Astrocyte (in vitro differentiated cells and primary cell): ENCODE data around the gene ZDHHC14. TPM values are rescaled to one million over a fixed set of nuclear protein-coding genes. Genes with fewer than 3 reads are reported as not detected.

ENCODE experiments used
- DNase-seq: peaks from one replicate; pipeline ENCODE4 v3.0.0-alpha.2; 2010; ENCODE audit warnings: low read depth
- FAIRE-seq: peaks from 2 replicates; lab custom pipeline; 2011; peaks lifted over from hg19 to GRCh38; lab: Jason Lieb, UNC
- H2AFZ ChIP-seq: 2 replicates; pipeline ENCODE4 v1.6.0; 2012; ENCODE audit warnings: low read depth, low read length, inconsistent platforms
- H3K27ac ChIP-seq: 2 replicates; pipeline ENCODE4 v1.5.1; 2011; ENCODE audit warnings: low read depth, low read length, inconsistent platforms
- H3K27me3 ChIP-seq: 2 replicates; pipeline ENCODE4 v1.6.0; 2011; ENCODE audit warnings: low read length, inconsistent platforms; ENCODE audit not compliant: insufficient read depth
- H3K36me3 ChIP-seq: 2 replicates; pipeline ENCODE4 v1.5.1; 2011; ENCODE audit warnings: low read length, inconsistent platforms; ENCODE audit not compliant: insufficient read depth
- H3K4me1 ChIP-seq: 2 replicates; pipeline ENCODE4 v1.5.1; 2011; ENCODE audit warnings: low read length, inconsistent platforms; ENCODE audit not compliant: insufficient read depth
- H3K4me2 ChIP-seq: 2 replicates; pipeline ENCODE4 v1.6.0; 2012; ENCODE audit warnings: low read length, inconsistent platforms
- H3K4me3 ChIP-seq: 2 replicates; pipeline ENCODE4 v1.5.1; 2011; ENCODE audit warnings: low read depth, mild to moderate bottlenecking, low read length, inconsistent platforms; ENCODE audit not compliant: insufficient read depth
- H3K79me2 ChIP-seq: 2 replicates; pipeline ENCODE4 v1.6.0; 2012; ENCODE audit warnings: mild to moderate bottlenecking, low read length, inconsistent platforms; ENCODE audit not compliant: insufficient read depth
- H3K9ac ChIP-seq: 2 replicates; pipeline ENCODE4 v1.6.0; 2012; ENCODE audit warnings: mild to moderate bottlenecking, low read length, inconsistent platforms
- H3K9me3 ChIP-seq: 2 replicates; pipeline ENCODE4 v1.5.1; 2012; ENCODE audit warnings: low read depth, mild to moderate bottlenecking, low read length, inconsistent platforms; ENCODE audit not compliant: insufficient read depth
- H4K20me1 ChIP-seq: 2 replicates; pipeline ENCODE4 v1.6.0; 2012; ENCODE audit warnings: low read length, inconsistent platforms; ENCODE audit not compliant: insufficient read depth
- H3K27ac Mint-ChIP-seq: one replicate; pipeline ENCODE4 v1.8.0; 2021; ENCODE audit warnings: mild to moderate bottlenecking, mixed read lengths; ENCODE audit not compliant: unreplicated experiment
- H3K27me3 Mint-ChIP-seq: one replicate; pipeline ENCODE4 v1.8.0; 2021; ENCODE audit warnings: low read depth, mixed read lengths; ENCODE audit not compliant: unreplicated experiment
- H3K36me3 Mint-ChIP-seq: one replicate; pipeline ENCODE4 v1.8.0; 2021; ENCODE audit warnings: low read depth, mixed read lengths; ENCODE audit not compliant: unreplicated experiment
- H3K4me1 Mint-ChIP-seq: one replicate; pipeline ENCODE4 v1.8.0; 2021; ENCODE audit warnings: low read depth, mixed read lengths; ENCODE audit not compliant: unreplicated experiment
- H3K4me3 Mint-ChIP-seq: one replicate; pipeline ENCODE4 v1.8.0; 2021; ENCODE audit warnings: mild to moderate bottlenecking, moderate library complexity, mixed read lengths; ENCODE audit not compliant: unreplicated experiment
- H3K9me3 Mint-ChIP-seq: one replicate; pipeline ENCODE4 v1.8.0; 2021; ENCODE audit warnings: mild to moderate bottlenecking, mixed read lengths; ENCODE audit not compliant: unreplicated experiment
- EZH2 ChIP-seq: IDR thresholded peaks from 2 replicates; pipeline ENCODE4 v1.6.1; 2012; ENCODE audit warnings: mild to moderate bottlenecking, low read length, inconsistent platforms; ENCODE audit not compliant: insufficient read depth
- total RNA-seq: library from RNA; stranded (reverse); gene quantifications from 2 replicates; pipeline ENCODE4 v1.2.1, GENCODE V29; 2021
- TF ChIP-seq, protein P1 (sequence below): IDR thresholded peaks from 2 replicates; pipeline ENCODE4 v1.5.1; 2011; ENCODE audit warnings: low read depth, mild to moderate bottlenecking, inconsistent platforms, low read length, moderate library complexity; ENCODE audit not compliant: insufficient read depth

ZDHHC14 gene
- total RNA-seq, 1 donor from 2014 or later, result 7.2 TPM

DNA sequence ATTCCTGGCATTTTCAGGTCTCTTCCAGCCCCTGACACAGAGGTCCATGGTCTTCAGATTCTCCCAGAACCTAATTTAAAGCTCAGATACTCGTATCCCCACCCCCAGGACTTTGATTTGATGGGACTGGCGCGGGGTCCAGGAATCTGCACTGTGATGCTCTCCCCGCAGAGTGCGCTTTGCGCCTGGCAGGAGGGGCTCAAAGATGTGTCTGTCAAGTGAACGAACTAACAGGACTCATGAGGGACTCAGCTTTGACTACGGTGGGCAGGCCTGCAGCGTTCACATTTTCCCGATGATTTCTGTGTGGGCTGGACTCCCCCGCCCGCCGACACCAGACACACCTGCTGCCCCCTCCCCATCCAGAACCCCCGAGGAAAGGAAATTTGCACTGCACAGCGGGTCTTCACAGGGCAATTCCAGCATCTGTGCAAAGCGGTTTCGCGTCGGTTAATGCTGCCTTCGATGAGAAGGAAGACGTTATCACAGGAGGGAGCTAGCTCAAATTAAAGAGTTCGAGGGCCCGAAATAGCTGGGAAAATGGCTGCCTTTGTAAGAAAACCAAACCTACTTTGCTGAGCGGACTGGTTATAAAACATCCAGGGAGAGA, 90.2 kb downstream of the ZDHHC14 start:
- no peak overlapping the region for H2AFZ ChIP-seq
- DNase-seq, result no peak
- TF ChIP-seq EZH2, result no peak
- TF ChIP-seq, protein P1, sequence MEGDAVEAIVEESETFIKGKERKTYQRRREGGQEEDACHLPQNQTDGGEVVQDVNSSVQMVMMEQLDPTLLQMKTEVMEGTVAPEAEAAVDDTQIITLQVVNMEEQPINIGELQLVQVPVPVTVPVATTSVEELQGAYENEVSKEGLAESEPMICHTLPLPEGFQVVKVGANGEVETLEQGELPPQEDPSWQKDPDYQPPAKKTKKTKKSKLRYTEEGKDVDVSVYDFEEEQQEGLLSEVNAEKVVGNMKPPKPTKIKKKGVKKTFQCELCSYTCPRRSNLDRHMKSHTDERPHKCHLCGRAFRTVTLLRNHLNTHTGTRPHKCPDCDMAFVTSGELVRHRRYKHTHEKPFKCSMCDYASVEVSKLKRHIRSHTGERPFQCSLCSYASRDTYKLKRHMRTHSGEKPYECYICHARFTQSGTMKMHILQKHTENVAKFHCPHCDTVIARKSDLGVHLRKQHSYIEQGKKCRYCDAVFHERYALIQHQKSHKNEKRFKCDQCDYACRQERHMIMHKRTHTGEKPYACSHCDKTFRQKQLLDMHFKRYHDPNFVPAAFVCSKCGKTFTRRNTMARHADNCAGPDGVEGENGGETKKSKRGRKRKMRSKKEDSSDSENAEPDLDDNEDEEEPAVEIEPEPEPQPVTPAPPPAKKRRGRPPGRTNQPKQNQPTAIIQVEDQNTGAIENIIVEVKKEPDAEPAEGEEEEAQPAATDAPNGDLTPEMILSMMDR, result no peak
- no peaks in the 10 kb centered on the region for H3K36me3 Mint-ChIP-seq
- no peaks in the 10 kb centered on the region for H3K36me3 ChIP-seq
- H3K4me2 ChIP-seq, result no peak overlapping the region
- H3K4me1 ChIP-seq, result no peaks in the 10 kb centered on the region
- H3K9me3 Mint-ChIP-seq, result no peaks in the 10 kb centered on the region
- H3K4me3 Mint-ChIP-seq, result no peak overlapping the region
- H3K27ac ChIP-seq, result no peak overlapping the region
- no peak for FAIRE-seq
- peaks cover 8% of the 10 kb centered on the region for H3K27me3 Mint-ChIP-seq
- H3K27me3 ChIP-seq, result no peaks in the 10 kb centered on the region
- H3K79me2 ChIP-seq, result no peaks in the 10 kb centered on the region
- no peaks in the 10 kb centered on the region for H4K20me1 ChIP-seq
- no peak overlapping the region for H3K4me3 ChIP-seq
- H3K4me1 Mint-ChIP-seq, result no peaks in the 10 kb centered on the region
- no peaks in the 10 kb centered on the region for H3K9me3 ChIP-seq
- H3K27ac Mint-ChIP-seq, result no peak overlapping the region
- no peak overlapping the region for H3K9ac ChIP-seq

DNA sequence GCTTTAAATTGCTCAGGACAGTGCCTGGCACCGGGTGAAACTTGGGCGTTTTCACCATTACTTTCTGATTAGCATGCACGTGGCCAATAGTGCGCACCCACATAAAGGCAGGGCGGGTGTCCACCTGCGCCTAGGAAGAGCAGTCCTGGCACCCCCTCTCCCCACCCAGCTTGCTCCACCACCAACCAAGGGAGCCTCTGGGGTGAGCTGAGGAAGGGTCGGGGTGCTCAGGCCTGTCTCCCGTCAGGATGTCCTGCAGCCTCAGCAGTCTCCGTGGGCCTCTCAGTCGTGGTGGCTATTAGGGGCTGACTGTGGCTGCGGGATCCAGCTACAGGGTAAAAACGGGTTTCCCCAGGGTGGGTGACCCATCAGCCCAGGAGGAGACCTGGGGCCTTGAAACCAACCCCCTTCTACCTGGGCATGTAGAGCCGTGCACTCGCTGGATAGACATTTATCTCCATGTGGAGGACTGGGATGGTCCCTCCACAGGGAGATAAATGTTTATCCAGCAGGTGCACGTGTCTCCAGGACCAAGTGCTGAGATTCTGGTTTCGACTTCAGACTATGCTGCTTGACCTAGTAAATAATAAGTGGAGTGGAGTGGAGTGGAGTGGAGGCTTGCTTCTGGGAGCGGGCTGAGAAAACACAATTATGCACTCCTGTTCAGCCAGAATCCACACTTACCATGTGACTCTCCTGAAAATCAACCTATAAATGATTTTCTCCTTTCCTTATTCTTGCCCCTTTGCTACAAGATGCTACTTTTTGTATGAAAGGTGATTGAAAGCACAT, 91.1 kb downstream of the ZDHHC14 start:
- no peaks in the 10 kb centered on the region for H3K27me3 ChIP-seq
- H4K20me1 ChIP-seq, result no peaks in the 10 kb centered on the region
- H3K79me2 ChIP-seq, result no peaks in the 10 kb centered on the region
- no peak overlapping the region for H3K4me3 Mint-ChIP-seq
- FAIRE-seq (no peak), DNase-seq (no peak)
- H3K27ac Mint-ChIP-seq, result no peak overlapping the region
- no peak overlapping the region for H3K27ac ChIP-seq
- no peak overlapping the region for H3K9ac ChIP-seq
- TF ChIP-seq, protein P1, result no peak
- TF ChIP-seq EZH2, result no peak
- H3K9me3 Mint-ChIP-seq, result peaks cover 3% of the 10 kb centered on the region
- peaks cover 8% of the 10 kb centered on the region for H3K27me3 Mint-ChIP-seq
- no peaks in the 10 kb centered on the region for H3K36me3 Mint-ChIP-seq
- H3K36me3 ChIP-seq, result no peaks in the 10 kb centered on the region
- H3K4me1 Mint-ChIP-seq, result no peaks in the 10 kb centered on the region
- H3K4me2 ChIP-seq, result no peak overlapping the region
- H2AFZ ChIP-seq, result no peak overlapping the region
- no peaks in the 10 kb centered on the region for H3K9me3 ChIP-seq
- H3K4me1 ChIP-seq, result no peaks in the 10 kb centered on the region
- no peak overlapping the region for H3K4me3 ChIP-seq

DNA sequence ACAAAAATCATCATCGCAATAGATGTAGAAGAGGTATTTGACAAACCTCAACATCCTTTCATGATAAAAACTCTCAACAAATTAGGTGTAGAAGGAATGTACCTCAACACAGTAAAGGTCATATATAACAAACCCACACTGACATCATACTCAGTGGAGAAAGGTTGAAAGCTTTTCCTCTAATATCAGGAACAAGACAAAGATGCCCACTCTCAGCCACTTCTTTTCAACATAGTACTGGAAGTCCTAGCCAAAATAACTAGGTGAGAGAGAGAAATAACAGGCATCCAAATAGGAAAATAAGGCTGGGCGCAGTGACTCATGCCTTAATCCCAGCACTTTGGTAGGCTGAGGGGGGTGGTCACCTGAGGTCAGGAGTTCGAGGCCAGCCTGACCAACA, 95.8 kb downstream of the ZDHHC14 start:
- FAIRE-seq, result peak; percentile 43

More for the DNA sequence above, 95.8 kb downstream of the ZDHHC14 start:
- H3K27ac ChIP-seq, result no peak overlapping the region
- H4K20me1 ChIP-seq, result no peaks in the 10 kb centered on the region
- no peak overlapping the region for H3K4me3 ChIP-seq
- no peak overlapping the region for H3K4me2 ChIP-seq
- H3K9me3 ChIP-seq, result no peaks in the 10 kb centered on the region
- H3K79me2 ChIP-seq, result no peaks in the 10 kb centered on the region
- no peak overlapping the region for H2AFZ ChIP-seq
- no peaks in the 10 kb centered on the region for H3K36me3 ChIP-seq
- TF ChIP-seq, protein P1, result no peak
- no peak for TF ChIP-seq EZH2
- DNase-seq, result no peak
- no peak overlapping the region for H3K27ac Mint-ChIP-seq
- no peak overlapping the region for H3K4me3 Mint-ChIP-seq
- H3K9ac ChIP-seq, result no peak overlapping the region
- H3K36me3 Mint-ChIP-seq, result peaks cover 2% of the 10 kb centered on the region
- H3K4me1 ChIP-seq, result no peaks in the 10 kb centered on the region
- H3K27me3 ChIP-seq, result no peaks in the 10 kb centered on the region
- H3K27me3 Mint-ChIP-seq, result no peaks in the 10 kb centered on the region
- H3K9me3 Mint-ChIP-seq, result peaks cover 3% of the 10 kb centered on the region
- no peaks in the 10 kb centered on the region for H3K4me1 Mint-ChIP-seq
